ENCODE results near the gene CHST5.

DNA sequence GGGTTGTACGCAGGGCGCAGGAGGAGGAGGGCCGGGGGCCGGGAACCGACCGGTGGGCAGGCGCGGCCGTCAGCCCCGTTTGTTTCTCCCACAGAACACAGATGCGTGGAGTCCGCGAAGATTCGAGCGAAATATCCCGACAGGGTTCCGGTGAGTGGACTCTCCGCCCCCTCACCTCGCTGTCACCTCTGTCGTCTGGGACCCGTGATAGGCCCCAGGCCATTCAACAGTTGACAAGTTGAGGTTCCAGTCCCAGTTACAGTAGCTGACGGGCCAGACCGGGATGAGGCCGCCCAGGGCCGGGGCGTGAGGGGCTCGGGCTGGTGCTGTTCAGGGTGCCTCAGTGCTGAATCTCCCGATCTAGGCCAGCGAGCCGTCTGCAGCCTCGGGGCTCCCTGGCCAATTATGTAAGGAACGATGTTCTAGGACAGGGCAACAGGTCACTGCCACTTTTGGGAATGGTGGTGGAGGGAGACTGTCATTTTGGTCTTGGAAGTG is 30.9 kb upstream of the CHST5 start:
- TF ChIP-seq, protein P1, sequence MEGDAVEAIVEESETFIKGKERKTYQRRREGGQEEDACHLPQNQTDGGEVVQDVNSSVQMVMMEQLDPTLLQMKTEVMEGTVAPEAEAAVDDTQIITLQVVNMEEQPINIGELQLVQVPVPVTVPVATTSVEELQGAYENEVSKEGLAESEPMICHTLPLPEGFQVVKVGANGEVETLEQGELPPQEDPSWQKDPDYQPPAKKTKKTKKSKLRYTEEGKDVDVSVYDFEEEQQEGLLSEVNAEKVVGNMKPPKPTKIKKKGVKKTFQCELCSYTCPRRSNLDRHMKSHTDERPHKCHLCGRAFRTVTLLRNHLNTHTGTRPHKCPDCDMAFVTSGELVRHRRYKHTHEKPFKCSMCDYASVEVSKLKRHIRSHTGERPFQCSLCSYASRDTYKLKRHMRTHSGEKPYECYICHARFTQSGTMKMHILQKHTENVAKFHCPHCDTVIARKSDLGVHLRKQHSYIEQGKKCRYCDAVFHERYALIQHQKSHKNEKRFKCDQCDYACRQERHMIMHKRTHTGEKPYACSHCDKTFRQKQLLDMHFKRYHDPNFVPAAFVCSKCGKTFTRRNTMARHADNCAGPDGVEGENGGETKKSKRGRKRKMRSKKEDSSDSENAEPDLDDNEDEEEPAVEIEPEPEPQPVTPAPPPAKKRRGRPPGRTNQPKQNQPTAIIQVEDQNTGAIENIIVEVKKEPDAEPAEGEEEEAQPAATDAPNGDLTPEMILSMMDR (IDR thresholded peaks at IDR 0.05): no peak
- TF ChIP-seq POLR2A (IDR thresholded peaks at IDR 0.05) (no peak), POLR2AphosphoS5 (IDR thresholded peaks at IDR 0.05) (no peak)
